OCI-LY7 (cell line): ENCODE measurements around the gene NELL1. TPM values are rescaled to one million over a fixed set of nuclear protein-coding genes. Genes with fewer than 3 reads are reported as not detected.

Experiments used
- BruUV-seq: library from RNA; stranded (reverse); fragments of 400-500 nt; replicated peaks from 2 replicates; lab custom pipeline; 2021; lab: Mats Ljungman, UMichigan
- CTCF ChIA-PET: fragments of 300-600 bp; sonication (Branson Sonifier 250); formaldehyde crosslinking; loops from one replicate; lab custom pipeline; 2022; ENCODE audit warnings: antibody characterized with exemption; ENCODE audit not compliant: unreplicated experiment; lab: Charles Lee
- POLR2A ChIA-PET: fragments of 300-600 bp; sonication (Branson Sonifier 250); formaldehyde crosslinking; loops from one replicate; lab custom pipeline; 2022; ENCODE audit warnings: antibody characterized with exemption; lab: Charles Lee
- DNase-seq: peaks from one replicate; pipeline ENCODE4 v3.0.0-alpha.2; 2015; ENCODE audit warnings: low spot score
- H2AFZ ChIP-seq: fragments of 200-600 bp; sonication (generic), shearing (Covaris generic); 2 replicates; pipeline ENCODE4 v1.6.1; 2014; ENCODE audit warnings: mild to moderate bottlenecking, antibody characterized with exemption, low read length, moderate library complexity
- H3K27ac ChIP-seq: fragments of 200-600 bp; sonication (generic); 2 replicates; pipeline ENCODE4 v1.5.1; 2014; ENCODE audit warnings: mixed run types, low read depth, mild to moderate bottlenecking, moderate library complexity, low read length, inconsistent platforms; ENCODE audit not compliant: poor library complexity, severe bottlenecking
- H3K36me3 ChIP-seq: fragments of 200-600 bp; sonication (generic); 2 replicates; pipeline ENCODE4 v1.6.1; 2014; ENCODE audit warnings: mild to moderate bottlenecking, antibody characterized with exemption, low read length, moderate library complexity, mixed read lengths; ENCODE audit not compliant: insufficient read depth
- H3K4me1 ChIP-seq: fragments of 200-600 bp; sonication (generic); 2 replicates; pipeline ENCODE4 v1.5.1; 2014; ENCODE audit warnings: mild to moderate bottlenecking, low read length; ENCODE audit not compliant: insufficient read depth, poor library complexity, severe bottlenecking
- H3K4me2 ChIP-seq: fragments of 200-600 bp; sonication (generic); 2 replicates; pipeline ENCODE4 v1.6.1; 2014; ENCODE audit warnings: mild to moderate bottlenecking, low read length
- H3K4me3 ChIP-seq: fragments of 200-600 bp; sonication (generic); 2 replicates; pipeline ENCODE4 v1.5.1; 2014; ENCODE audit warnings: mild to moderate bottlenecking, low read depth, low read length; ENCODE audit not compliant: poor library complexity, severe bottlenecking
- H3K79me2 ChIP-seq: fragments of 200-600 bp; sonication (generic); 2 replicates; pipeline ENCODE4 v1.6.1; 2016; ENCODE audit warnings: low read depth, mild to moderate bottlenecking, low read length, moderate library complexity, mixed read lengths; ENCODE audit not compliant: insufficient read depth
- H3K9me2 ChIP-seq: fragments of 200-600 bp; sonication (generic); 2 replicates; pipeline ENCODE4 v1.6.1; 2016; ENCODE audit warnings: mild to moderate bottlenecking, low read length, mixed read lengths; ENCODE audit not compliant: insufficient read depth
- H3K9me3 ChIP-seq: fragments of 200-600 bp; sonication (generic); 2 replicates; pipeline ENCODE4 v1.6.1; 2014; ENCODE audit warnings: mild to moderate bottlenecking, mixed run types, low read length, mixed read lengths
- H4K20me1 ChIP-seq: fragments of 200-600 bp; sonication (generic); 2 replicates; pipeline ENCODE4 v1.6.1; 2014; ENCODE audit warnings: mild to moderate bottlenecking, antibody characterized with exemption, low read length, moderate library complexity, mixed read lengths; ENCODE audit not compliant: insufficient read depth
- EZH2phosphoT487 ChIP-seq: fragments of 200-600 bp; sonication (generic); IDR thresholded peaks from 2 replicates; pipeline ENCODE4 v1.6.1; 2018; ENCODE audit warnings: low read depth, borderline replicate concordance, mild to moderate bottlenecking, mixed run types, antibody characterized with exemption, low read length, moderate library complexity, mixed read lengths
- intact Hi-C: fragments of 100-400 bp; cut with micrococcal nuclease; formaldehyde crosslinking; loops from one replicate; pipeline ENCODE4 v1.10.0; 2022; ENCODE audit not compliant: unreplicated experiment
- total RNA-seq, 2 experiments: library from RNA; depleted of rRNA in 1 of 2; stranded (reverse); fragments of >200 nt in 1 of 2; shearing (Covaris generic) in 1 of 2; gene quantifications; 2 replicates each; pipeline ENCODE4 v1.2.3, GENCODE V29; 2014 to 2022
- TF ChIP-seq, protein P1 (sequence below): fragments of 200-600 bp; sonication (generic); conservative IDR thresholded peaks from 2 replicates; pipeline ENCODE4 v1.5.1; 2014; ENCODE audit warnings: mild to moderate bottlenecking, antibody characterized with exemption, low read length, moderate library complexity, mixed read lengths

NELL1 gene
- total RNA-seq, 2 experiments from 2014 or later: not detected

DNA sequence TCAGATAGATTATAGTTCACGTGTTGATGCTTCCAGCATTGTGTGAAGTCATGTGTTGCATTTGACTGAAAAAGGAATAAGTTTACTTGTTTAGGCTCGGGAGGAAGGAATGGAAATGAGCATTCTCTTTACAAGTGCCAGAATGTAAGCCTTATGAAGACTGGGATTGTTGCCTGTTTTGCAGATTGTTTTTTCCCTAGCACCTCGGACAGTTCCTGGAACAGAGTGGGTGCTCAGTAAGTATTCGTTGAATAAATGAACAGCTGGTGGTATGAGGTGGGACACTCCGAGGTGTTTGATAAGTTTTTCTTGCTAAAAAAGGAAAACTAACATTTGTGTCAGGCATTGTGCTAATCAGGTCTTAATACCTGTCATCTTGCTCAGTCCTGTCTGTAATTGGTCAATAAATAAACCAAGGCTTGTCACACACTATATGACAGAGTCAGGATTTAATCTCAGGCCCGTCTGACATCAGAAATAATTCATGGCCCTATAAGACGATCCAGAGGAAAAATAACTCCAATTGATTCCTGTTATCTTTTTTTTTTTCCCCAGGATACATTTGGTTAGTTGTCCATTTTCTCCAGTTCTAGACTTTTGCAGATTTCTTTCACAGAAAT lies 304.7 kb downstream of the NELL1 start:
- CTCF ChIA-PET: interaction anchor here (0.5 kb wide), 1 partner anchor 79 kb away, joined by 3 read pairs; no protein-coding TSS in a partner anchor
- intact Hi-C loops: no loop called here

DNA sequence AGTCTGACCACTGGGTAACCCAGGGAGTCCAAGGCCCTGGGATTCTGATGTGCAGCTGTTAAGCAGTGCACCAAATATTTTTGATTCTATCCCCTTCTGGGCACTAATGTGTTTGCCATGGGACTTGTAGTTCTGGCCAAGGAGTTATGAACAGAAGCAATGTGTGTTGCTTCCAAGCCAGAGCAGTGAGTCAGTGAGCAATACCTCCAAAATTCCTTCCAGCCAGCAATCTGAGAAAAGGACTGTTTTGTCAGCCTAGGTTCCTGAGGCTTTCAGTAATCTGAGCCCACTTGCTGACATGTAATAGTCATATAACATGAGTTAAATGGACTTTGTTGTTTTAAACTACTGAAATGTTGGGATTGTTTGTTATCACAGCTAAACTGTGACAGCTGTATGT lies 311.4 kb downstream of the NELL1 start:
- intact Hi-C loops: no loop called here
- no TSS peak for BruUV-seq
- TF ChIP-seq EZH2phosphoT487: no peak
- TF ChIP-seq, protein P1, sequence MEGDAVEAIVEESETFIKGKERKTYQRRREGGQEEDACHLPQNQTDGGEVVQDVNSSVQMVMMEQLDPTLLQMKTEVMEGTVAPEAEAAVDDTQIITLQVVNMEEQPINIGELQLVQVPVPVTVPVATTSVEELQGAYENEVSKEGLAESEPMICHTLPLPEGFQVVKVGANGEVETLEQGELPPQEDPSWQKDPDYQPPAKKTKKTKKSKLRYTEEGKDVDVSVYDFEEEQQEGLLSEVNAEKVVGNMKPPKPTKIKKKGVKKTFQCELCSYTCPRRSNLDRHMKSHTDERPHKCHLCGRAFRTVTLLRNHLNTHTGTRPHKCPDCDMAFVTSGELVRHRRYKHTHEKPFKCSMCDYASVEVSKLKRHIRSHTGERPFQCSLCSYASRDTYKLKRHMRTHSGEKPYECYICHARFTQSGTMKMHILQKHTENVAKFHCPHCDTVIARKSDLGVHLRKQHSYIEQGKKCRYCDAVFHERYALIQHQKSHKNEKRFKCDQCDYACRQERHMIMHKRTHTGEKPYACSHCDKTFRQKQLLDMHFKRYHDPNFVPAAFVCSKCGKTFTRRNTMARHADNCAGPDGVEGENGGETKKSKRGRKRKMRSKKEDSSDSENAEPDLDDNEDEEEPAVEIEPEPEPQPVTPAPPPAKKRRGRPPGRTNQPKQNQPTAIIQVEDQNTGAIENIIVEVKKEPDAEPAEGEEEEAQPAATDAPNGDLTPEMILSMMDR: no peak

More for the DNA sequence above, 304.7 kb downstream of the NELL1 start:
- no peaks in the 10 kb centered on the region for H3K4me1 ChIP-seq
- no peak overlapping the region for H3K4me2 ChIP-seq
- H3K79me2 ChIP-seq: no peaks in the 10 kb centered on the region
- H3K4me3 ChIP-seq: no peak overlapping the region
- POLR2A ChIA-PET: no interaction called here
- no peak overlapping the region for H3K27ac ChIP-seq
- H2AFZ ChIP-seq: no peak overlapping the region
- H3K9me2 ChIP-seq: no peaks in the 10 kb centered on the region
- BruUV-seq: no TSS peak
- TF ChIP-seq, protein P1: no peak
- TF ChIP-seq EZH2phosphoT487: no peak
- no peak for DNase-seq
- no peaks in the 10 kb centered on the region for H4K20me1 ChIP-seq
- H3K9me3 ChIP-seq: no peaks in the 10 kb centered on the region
- H3K36me3 ChIP-seq: no peaks in the 10 kb centered on the region

DNA sequence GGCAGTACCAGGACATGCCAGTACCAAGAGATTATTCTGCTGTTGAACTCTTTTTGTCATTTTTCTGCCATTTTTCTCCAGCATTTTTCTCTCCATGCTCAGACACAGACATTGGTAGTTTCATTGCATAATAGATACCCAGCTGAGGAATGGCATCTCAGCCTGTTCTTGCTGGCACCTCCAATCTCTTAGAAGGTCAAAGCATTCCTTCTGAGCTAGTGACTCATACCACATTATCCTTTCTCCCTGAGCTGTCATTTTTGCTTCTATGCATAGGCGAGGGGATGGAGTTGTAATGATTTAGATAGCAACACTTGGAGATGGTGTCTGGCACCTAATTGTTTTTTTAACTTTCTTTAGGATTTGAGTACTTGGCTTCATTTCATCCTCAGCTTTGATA lies 321.1 kb downstream of the NELL1 start:
- CTCF ChIA-PET: no interaction called here

More for the DNA sequence above, 311.4 kb downstream of the NELL1 start:
- H3K79me2 ChIP-seq: no peaks in the 10 kb centered on the region
- H3K9me2 ChIP-seq: no peaks in the 10 kb centered on the region
- H3K4me3 ChIP-seq: no peak overlapping the region
- H3K4me2 ChIP-seq: no peak overlapping the region
- no peak for DNase-seq
- no peaks in the 10 kb centered on the region for H3K36me3 ChIP-seq
- no peak overlapping the region for H3K27ac ChIP-seq
- POLR2A ChIA-PET: no interaction called here
- no peaks in the 10 kb centered on the region for H3K4me1 ChIP-seq
- CTCF ChIA-PET: no interaction called here
- H2AFZ ChIP-seq: no peak overlapping the region
- H3K9me3 ChIP-seq: no peaks in the 10 kb centered on the region
- no peaks in the 10 kb centered on the region for H4K20me1 ChIP-seq

More for the DNA sequence above, 321.1 kb downstream of the NELL1 start:
- no peak for TF ChIP-seq EZH2phosphoT487
- TF ChIP-seq, protein P1: no peak
- POLR2A ChIA-PET: interaction anchor here (0.6 kb wide), 1 partner anchor 292 kb away, joined by 8 read pairs; no protein-coding TSS in a partner anchor
- Histone ChIP-seq H3K36me3 (no peaks in the 10 kb centered on the region), H3K27ac (no peak overlapping the region), H3K79me2 (no peaks in the 10 kb centered on the region), H3K4me1 (no peaks in the 10 kb centered on the region), H3K4me2 (no peak overlapping the region), H3K4me3 (no peak overlapping the region), H3K9me2 (no peaks in the 10 kb centered on the region), H4K20me1 (no peaks in the 10 kb centered on the region), H3K9me3 (no peaks in the 10 kb centered on the region), H2AFZ (no peak overlapping the region)
- DNase-seq: no peak
- no TSS peak for BruUV-seq
- intact Hi-C loops: no loop called here
